Ishikawa (cell line): ENCODE measurements around the gene KCNJ18.

Experiments used
- MAX ChIP-seq: IDR thresholded peaks from 2 replicates; pipeline ENCODE4 v1.6.1; 2012
- TAF1 ChIP-seq: IDR thresholded peaks from 2 replicates; pipeline ENCODE4 v1.6.1; 2012; ENCODE audit warnings: low read depth, mild to moderate bottlenecking
- TF ChIP-seq, protein P1 (sequence below): IDR thresholded peaks from 2 replicates; pipeline ENCODE4 v1.6.1; 2012; ENCODE audit warnings: low read depth, mild to moderate bottlenecking

GRCh38 chr17:21711182-21711581 lies 18.9 kb downstream of the KCNJ18 start:
- TF ChIP-seq, protein P1, sequence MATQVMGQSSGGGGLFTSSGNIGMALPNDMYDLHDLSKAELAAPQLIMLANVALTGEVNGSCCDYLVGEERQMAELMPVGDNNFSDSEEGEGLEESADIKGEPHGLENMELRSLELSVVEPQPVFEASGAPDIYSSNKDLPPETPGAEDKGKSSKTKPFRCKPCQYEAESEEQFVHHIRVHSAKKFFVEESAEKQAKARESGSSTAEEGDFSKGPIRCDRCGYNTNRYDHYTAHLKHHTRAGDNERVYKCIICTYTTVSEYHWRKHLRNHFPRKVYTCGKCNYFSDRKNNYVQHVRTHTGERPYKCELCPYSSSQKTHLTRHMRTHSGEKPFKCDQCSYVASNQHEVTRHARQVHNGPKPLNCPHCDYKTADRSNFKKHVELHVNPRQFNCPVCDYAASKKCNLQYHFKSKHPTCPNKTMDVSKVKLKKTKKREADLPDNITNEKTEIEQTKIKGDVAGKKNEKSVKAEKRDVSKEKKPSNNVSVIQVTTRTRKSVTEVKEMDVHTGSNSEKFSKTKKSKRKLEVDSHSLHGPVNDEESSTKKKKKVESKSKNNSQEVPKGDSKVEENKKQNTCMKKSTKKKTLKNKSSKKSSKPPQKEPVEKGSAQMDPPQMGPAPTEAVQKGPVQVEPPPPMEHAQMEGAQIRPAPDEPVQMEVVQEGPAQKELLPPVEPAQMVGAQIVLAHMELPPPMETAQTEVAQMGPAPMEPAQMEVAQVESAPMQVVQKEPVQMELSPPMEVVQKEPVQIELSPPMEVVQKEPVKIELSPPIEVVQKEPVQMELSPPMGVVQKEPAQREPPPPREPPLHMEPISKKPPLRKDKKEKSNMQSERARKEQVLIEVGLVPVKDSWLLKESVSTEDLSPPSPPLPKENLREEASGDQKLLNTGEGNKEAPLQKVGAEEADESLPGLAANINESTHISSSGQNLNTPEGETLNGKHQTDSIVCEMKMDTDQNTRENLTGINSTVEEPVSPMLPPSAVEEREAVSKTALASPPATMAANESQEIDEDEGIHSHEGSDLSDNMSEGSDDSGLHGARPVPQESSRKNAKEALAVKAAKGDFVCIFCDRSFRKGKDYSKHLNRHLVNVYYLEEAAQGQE: no peak
- TF ChIP-seq TAF1 (no peak), MAX (no peak)
